ENCODE measurements around the gene ARHGAP6. TPM values are rescaled to one million over a fixed set of nuclear protein-coding genes. Genes with fewer than 3 reads are reported as not detected.

The ARHGAP6 gene
- total RNA-seq, 2 experiments from 2014 or later: not detected

- Mint-ChIP-seq H3K9me3 (ENCODE audit: insufficient read depth) (no peaks in the 10 kb centered on the region), H3K27me3 (ENCODE audit: low read depth) (no peaks in the 10 kb centered on the region), H3K4me3 (no peak overlapping the region), H3K27ac (no peak overlapping the region), H3K4me1 (ENCODE audit: low read depth) (no peaks in the 10 kb centered on the region), H3K36me3 (ENCODE audit: low read depth) (no peaks in the 10 kb centered on the region)
- no peak for ATAC-seq
- no peak for DNase-seq
- ChIA-PET POLR2A (no interaction called here), CTCF (no interaction called here)
These were observed 369.7 kb downstream of the ARHGAP6 start for GRCh38 chrX:11296051-11296450.

GRCh38 chrX:11293113-11293512 is 372.6 kb downstream of the ARHGAP6 start, which contains the start of gene AMELX:
Gene AMELX, plus strand, starts transcription at chrX:11293413. Its CDS starts 1,376 bp downstream, at chrX:11294789.
- no peaks in the 10 kb centered on the region for H3K9me3 Mint-ChIP-seq (ENCODE audit: insufficient read depth)
- ChIA-PET CTCF (no interaction called here), POLR2A (no interaction called here)
- no peaks in the 10 kb centered on the region for H3K27me3 Mint-ChIP-seq (ENCODE audit: low read depth)
- no peak for ATAC-seq
- no peaks in the 10 kb centered on the region for H3K36me3 Mint-ChIP-seq (ENCODE audit: low read depth)
- H3K27ac Mint-ChIP-seq: no peak within 1 kb of the TSS
- H3K4me3 Mint-ChIP-seq: no peak within 1 kb of the TSS
- no peak for DNase-seq
- H3K4me1 Mint-ChIP-seq (ENCODE audit: low read depth): no peaks in the 10 kb centered on the region

- Mint-ChIP-seq H3K4me1 (ENCODE audit: low read depth) (no peaks in the 10 kb centered on the region), H3K4me3 (no peak overlapping the region)
- CTCF ChIA-PET: no interaction called here
These were observed 375.2 kb downstream of the ARHGAP6 start for GRCh38 chrX:11290416-11291102.

GRCh38 chrX:11287505-11287904 is 378.2 kb downstream of the ARHGAP6 start:
- Mint-ChIP-seq H3K27ac (no peak overlapping the region), H3K4me3 (no peak overlapping the region), H3K27me3 (ENCODE audit: low read depth) (no peaks in the 10 kb centered on the region), H3K4me1 (ENCODE audit: low read depth) (no peaks in the 10 kb centered on the region), H3K9me3 (ENCODE audit: insufficient read depth) (no peaks in the 10 kb centered on the region), H3K36me3 (ENCODE audit: low read depth) (no peaks in the 10 kb centered on the region)
- ChIA-PET CTCF (no interaction called here), POLR2A (no interaction called here)
- no peak for DNase-seq
- ATAC-seq: no peak

More at GRCh38 chrX:11290416-11291102, 375.2 kb downstream of the ARHGAP6 start:
- ATAC-seq (no peak), DNase-seq (no peak)
- H3K36me3 Mint-ChIP-seq (ENCODE audit: low read depth): no peaks in the 10 kb centered on the region
- H3K27me3 Mint-ChIP-seq (ENCODE audit: low read depth): no peaks in the 10 kb centered on the region
- POLR2A ChIA-PET: no interaction called here
- H3K9me3 Mint-ChIP-seq (ENCODE audit: insufficient read depth): no peaks in the 10 kb centered on the region
- H3K27ac Mint-ChIP-seq: no peak overlapping the region

GRCh38 chrX:11285651-11286050 is 380.1 kb downstream of the ARHGAP6 start:
- no peak for DNase-seq
- Mint-ChIP-seq H3K4me1 (ENCODE audit: low read depth) (no peaks in the 10 kb centered on the region), H3K36me3 (ENCODE audit: low read depth) (no peaks in the 10 kb centered on the region), H3K27ac (no peak overlapping the region), H3K4me3 (no peak overlapping the region), H3K27me3 (ENCODE audit: low read depth) (no peaks in the 10 kb centered on the region), H3K9me3 (ENCODE audit: insufficient read depth) (no peaks in the 10 kb centered on the region)
- ChIA-PET POLR2A (no interaction called here), CTCF (interaction anchor here (1.0 kb wide), 1 partner anchor 9 kb away, joined by 3 read pairs; no protein-coding TSS in a partner anchor)
- ATAC-seq: no peak

GRCh38 chrX:11282043-11282442 is 383.7 kb downstream of the ARHGAP6 start:
- POLR2A ChIA-PET: no interaction called here

GRCh38 chrX:11273544-11273943 is 392.2 kb downstream of the ARHGAP6 start:
- ATAC-seq (no peak), DNase-seq (no peak)
- H3K4me3 Mint-ChIP-seq: no peak overlapping the region
- H3K4me1 Mint-ChIP-seq (ENCODE audit: low read depth): no peaks in the 10 kb centered on the region
- peaks cover 2% of the 10 kb centered on the region for H3K27me3 Mint-ChIP-seq (ENCODE audit: low read depth)
- ChIA-PET POLR2A (no interaction called here), CTCF (no interaction called here)
- no peak overlapping the region for H3K27ac Mint-ChIP-seq
- no peaks in the 10 kb centered on the region for H3K9me3 Mint-ChIP-seq (ENCODE audit: insufficient read depth)
- no peaks in the 10 kb centered on the region for H3K36me3 Mint-ChIP-seq (ENCODE audit: low read depth)

More at GRCh38 chrX:11282043-11282442, 383.7 kb downstream of the ARHGAP6 start:
- DNase-seq: no peak
- Mint-ChIP-seq H3K27me3 (ENCODE audit: low read depth) (no peaks in the 10 kb centered on the region), H3K36me3 (ENCODE audit: low read depth) (no peaks in the 10 kb centered on the region), H3K27ac (no peak overlapping the region), H3K4me3 (no peak overlapping the region), H3K9me3 (ENCODE audit: insufficient read depth) (no peaks in the 10 kb centered on the region), H3K4me1 (ENCODE audit: low read depth) (no peaks in the 10 kb centered on the region)
- CTCF ChIA-PET: no interaction called here
- no peak for ATAC-seq

GRCh38 chrX:11272863-11273262 is 392.9 kb downstream of the ARHGAP6 start:
- no peak overlapping the region for H3K27ac Mint-ChIP-seq
- peaks cover 2% of the 10 kb centered on the region for H3K27me3 Mint-ChIP-seq (ENCODE audit: low read depth)
- DNase-seq: no peak
- no peaks in the 10 kb centered on the region for H3K9me3 Mint-ChIP-seq (ENCODE audit: insufficient read depth)
- POLR2A ChIA-PET: no interaction called here
- ATAC-seq: no peak
- H3K4me1 Mint-ChIP-seq (ENCODE audit: low read depth): no peaks in the 10 kb centered on the region
- no peak overlapping the region for H3K4me3 Mint-ChIP-seq
- CTCF ChIA-PET: no interaction called here
- no peaks in the 10 kb centered on the region for H3K36me3 Mint-ChIP-seq (ENCODE audit: low read depth)

- POLR2A ChIA-PET: no interaction called here
These were observed 393.4 kb downstream of the ARHGAP6 start for GRCh38 chrX:11272290-11272689.

GRCh38 chrX:11269996-11270395 is 395.7 kb downstream of the ARHGAP6 start:
- no peak for ATAC-seq
- ChIA-PET CTCF (no interaction called here), POLR2A (no interaction called here)
- H3K9me3 Mint-ChIP-seq (ENCODE audit: insufficient read depth): no peaks in the 10 kb centered on the region
- no peak for DNase-seq
- H3K4me3 Mint-ChIP-seq: no peak overlapping the region
- H3K27me3 Mint-ChIP-seq (ENCODE audit: low read depth): peaks cover 2% of the 10 kb centered on the region
- no peaks in the 10 kb centered on the region for H3K4me1 Mint-ChIP-seq (ENCODE audit: low read depth)
- H3K36me3 Mint-ChIP-seq (ENCODE audit: low read depth): no peaks in the 10 kb centered on the region
- no peak overlapping the region for H3K27ac Mint-ChIP-seq

More at GRCh38 chrX:11272290-11272689, 393.4 kb downstream of the ARHGAP6 start:
- Mint-ChIP-seq H3K9me3 (ENCODE audit: insufficient read depth) (no peaks in the 10 kb centered on the region), H3K36me3 (ENCODE audit: low read depth) (no peaks in the 10 kb centered on the region), H3K4me1 (ENCODE audit: low read depth) (no peaks in the 10 kb centered on the region), H3K4me3 (no peak overlapping the region), H3K27me3 (ENCODE audit: low read depth) (peaks cover 2% of the 10 kb centered on the region), H3K27ac (no peak overlapping the region)
- CTCF ChIA-PET: no interaction called here
- no peak for DNase-seq
- no peak for ATAC-seq

- Mint-ChIP-seq H3K36me3 (ENCODE audit: low read depth) (no peaks in the 10 kb centered on the region), H3K4me1 (ENCODE audit: low read depth) (no peaks in the 10 kb centered on the region), H3K27ac (no peak overlapping the region), H3K4me3 (no peak overlapping the region), H3K9me3 (ENCODE audit: insufficient read depth) (no peaks in the 10 kb centered on the region), H3K27me3 (ENCODE audit: low read depth) (peaks cover 2% of the 10 kb centered on the region)
- ChIA-PET POLR2A (no interaction called here), CTCF (no interaction called here)
- no peak for DNase-seq
- ATAC-seq: no peak
These were observed 396.7 kb downstream of the ARHGAP6 start for GRCh38 chrX:11269006-11269405.

GRCh38 chrX:11267425-11267824 is 398.3 kb downstream of the ARHGAP6 start:
- ChIA-PET POLR2A (no interaction called here), CTCF (no interaction called here)
- ATAC-seq (no peak), DNase-seq (no peak)
- H3K9me3 Mint-ChIP-seq (ENCODE audit: insufficient read depth): no peaks in the 10 kb centered on the region
- no peak overlapping the region for H3K4me3 Mint-ChIP-seq
- H3K27me3 Mint-ChIP-seq (ENCODE audit: low read depth): peaks cover 1% of the 10 kb centered on the region
- no peak overlapping the region for H3K27ac Mint-ChIP-seq
- no peaks in the 10 kb centered on the region for H3K36me3 Mint-ChIP-seq (ENCODE audit: low read depth)
- no peaks in the 10 kb centered on the region for H3K4me1 Mint-ChIP-seq (ENCODE audit: low read depth)

- CTCF ChIA-PET: no interaction called here
- H3K4me3 Mint-ChIP-seq: no peak overlapping the region
These were observed 399.1 kb downstream of the ARHGAP6 start for GRCh38 chrX:11266573-11267003.

More at GRCh38 chrX:11266573-11267003, 399.1 kb downstream of the ARHGAP6 start:
- POLR2A ChIA-PET: no interaction called here
- Mint-ChIP-seq H3K27ac (no peak overlapping the region), H3K4me1 (ENCODE audit: low read depth) (no peaks in the 10 kb centered on the region), H3K27me3 (ENCODE audit: low read depth) (no peaks in the 10 kb centered on the region), H3K9me3 (ENCODE audit: insufficient read depth) (no peaks in the 10 kb centered on the region), H3K36me3 (ENCODE audit: low read depth) (no peaks in the 10 kb centered on the region)
- ATAC-seq (no peak), DNase-seq (no peak)

All from activated CD8-positive, alpha-beta T cell treated with anti-CD3 and anti-CD28 coated beads, Interleukin-2, amount 10 ng/mL, durations not matched to agents 7 days and 5 days (primary cell).